HT-29 (cell line): Measurements from ENCODE around the gene FGD5. TPM values are rescaled to one million over a fixed set of nuclear protein-coding genes. Genes with fewer than 3 reads are reported as not detected.
A peak's percentile ranks its signal among the peaks of the same experiment; 100 is the strongest.

Experiments
- DNase-seq: peaks from one replicate; pipeline ENCODE4 v3.0.0-alpha.2; 2015; ENCODE audit warnings: low spot score
- total RNA-seq: library from RNA; depleted of rRNA; stranded (reverse); fragments of >200 nt; shearing (Covaris generic); gene quantifications from 2 replicates; pipeline ENCODE4 v1.2.3, GENCODE V29; 2014

Gene FGD5
- total RNA-seq, 1 experiment from 2014 or later = not detected

DNA sequence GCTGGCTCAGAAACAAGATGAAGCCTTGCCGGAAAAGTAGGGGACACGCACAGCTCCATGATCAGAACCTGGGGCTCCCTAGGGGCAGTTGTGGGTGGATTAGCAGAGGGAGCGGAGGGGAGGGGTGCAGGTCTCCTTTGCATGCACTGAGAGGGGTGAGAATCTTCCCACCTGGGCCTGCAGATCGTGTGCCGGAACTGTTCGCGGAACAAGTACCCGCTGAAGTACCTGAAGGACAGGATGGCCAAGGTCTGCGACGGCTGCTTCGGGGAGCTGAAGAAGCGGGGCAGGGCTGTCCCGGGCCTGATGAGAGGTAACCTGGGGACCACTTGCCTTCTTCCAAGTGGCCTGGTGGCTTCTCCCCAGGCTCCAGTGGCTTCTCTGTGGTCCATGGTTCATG lies 104.1 kb downstream of the FGD5 start:
- no peak for DNase-seq

DNA sequence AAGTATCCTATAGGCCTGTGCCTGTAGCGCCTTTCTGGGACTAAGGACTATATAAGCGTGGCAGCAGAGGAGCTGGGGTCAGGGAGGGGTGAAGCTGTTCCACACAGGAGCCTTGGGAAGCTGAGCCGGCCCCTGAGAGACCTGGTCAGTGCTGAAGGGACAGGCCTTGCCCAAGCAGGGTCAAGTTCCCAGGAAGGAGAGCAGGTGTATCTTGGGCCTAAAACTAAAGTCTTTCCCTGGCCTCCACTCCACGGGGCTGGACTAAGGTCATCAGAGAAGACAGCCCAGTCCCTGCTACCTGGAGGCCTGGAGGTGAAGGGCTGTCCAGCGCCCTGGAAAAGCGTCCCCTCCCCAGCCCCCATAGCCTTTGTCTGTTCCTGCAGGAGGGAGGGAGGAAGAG lies 104.7 kb downstream of the FGD5 start:
- no peak for DNase-seq

- DNase-seq = peak; percentile 64
Observed at GRCh38 chr3:14925729-14926591, 107.2 kb downstream of the FGD5 start.

- no peak for DNase-seq
Observed at GRCh38 chr3:14926592-14926991, 107.8 kb downstream of the FGD5 start.

DNA sequence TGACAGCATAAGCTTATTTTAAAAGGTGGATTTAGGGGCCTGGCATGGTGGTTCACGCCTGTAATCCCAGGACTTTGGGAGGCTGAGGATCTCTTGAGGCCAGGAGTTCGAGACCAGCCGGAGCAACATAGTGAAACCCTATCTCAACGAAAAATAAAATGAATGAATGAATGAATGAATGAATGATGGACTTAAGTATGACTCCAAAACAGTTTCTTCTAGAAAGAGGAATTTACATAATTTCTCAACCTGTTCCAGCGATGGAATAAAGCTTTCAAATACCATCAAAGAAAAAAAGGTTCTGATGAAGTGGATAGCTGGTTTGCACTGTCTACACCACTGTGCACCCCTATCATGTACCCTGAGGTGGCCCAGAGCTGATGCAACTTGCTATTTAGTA lies 108.5 kb downstream of the FGD5 start:
- DNase-seq = no peak

DNA sequence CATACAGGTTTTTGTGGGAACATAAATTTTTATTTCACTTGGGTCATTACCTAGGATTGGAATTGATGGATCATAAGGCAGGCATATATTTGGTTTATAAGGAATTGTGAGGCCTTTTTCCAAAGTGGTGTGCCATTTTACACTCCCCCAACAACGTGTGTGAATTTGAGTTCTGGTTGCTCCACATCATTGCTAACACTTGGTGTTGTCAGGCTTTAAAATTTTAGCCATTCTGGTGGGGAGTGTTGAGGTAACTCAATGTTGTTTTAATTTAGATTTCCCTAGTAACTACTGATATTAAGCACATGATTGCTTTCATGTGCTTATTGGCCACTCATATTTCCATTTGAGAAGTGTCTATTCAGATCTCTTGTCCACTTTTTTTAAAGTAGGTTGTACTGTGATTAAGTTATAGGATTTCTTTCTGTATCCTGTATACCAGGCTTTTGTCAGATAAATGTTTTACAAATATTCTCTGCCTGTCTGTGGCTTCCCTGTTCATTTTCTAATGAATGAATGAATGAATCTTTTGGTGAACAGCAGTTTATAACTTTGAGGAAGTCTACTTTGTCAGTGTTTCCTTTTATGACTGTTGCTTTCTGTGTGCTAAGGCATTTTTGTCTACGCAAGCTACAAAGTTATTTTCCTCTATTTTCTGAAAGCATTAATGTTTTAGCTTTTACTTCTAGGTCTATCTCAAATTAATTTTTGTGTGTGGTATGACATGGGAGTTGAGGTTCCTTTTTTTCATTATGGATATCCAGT lies 110.7 kb downstream of the FGD5 start:
- no peak for DNase-seq

DNA sequence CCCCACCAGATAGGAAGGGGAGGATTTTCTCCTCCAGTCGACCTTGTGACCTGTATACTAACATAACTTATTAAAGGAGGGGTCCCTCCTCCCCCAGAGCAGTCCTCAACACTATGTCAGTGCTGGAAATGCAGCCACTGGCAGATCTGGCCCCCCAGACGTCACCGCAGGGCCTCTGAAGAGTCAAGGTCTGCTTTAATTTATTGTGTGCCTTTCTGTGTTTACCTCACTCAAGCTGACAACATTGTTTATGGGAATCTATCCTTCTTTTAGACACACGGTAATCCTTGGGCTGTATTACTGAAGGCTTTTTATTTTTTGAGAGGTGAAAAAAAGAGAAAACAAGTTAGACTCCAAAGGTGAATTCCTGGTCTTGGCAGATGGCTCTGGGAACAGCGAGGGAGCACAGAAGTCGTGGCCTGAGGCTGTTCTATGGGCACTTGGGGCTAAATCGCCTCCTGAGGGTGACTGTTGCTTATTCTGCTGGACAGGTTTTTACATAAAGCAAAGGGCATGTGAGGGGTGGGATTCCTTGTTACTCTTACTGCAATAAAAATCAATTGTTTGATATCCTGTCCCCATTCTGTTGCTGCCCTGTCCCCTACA lies 115.2 kb downstream of the FGD5 start:
- DNase-seq = no peak

DNA sequence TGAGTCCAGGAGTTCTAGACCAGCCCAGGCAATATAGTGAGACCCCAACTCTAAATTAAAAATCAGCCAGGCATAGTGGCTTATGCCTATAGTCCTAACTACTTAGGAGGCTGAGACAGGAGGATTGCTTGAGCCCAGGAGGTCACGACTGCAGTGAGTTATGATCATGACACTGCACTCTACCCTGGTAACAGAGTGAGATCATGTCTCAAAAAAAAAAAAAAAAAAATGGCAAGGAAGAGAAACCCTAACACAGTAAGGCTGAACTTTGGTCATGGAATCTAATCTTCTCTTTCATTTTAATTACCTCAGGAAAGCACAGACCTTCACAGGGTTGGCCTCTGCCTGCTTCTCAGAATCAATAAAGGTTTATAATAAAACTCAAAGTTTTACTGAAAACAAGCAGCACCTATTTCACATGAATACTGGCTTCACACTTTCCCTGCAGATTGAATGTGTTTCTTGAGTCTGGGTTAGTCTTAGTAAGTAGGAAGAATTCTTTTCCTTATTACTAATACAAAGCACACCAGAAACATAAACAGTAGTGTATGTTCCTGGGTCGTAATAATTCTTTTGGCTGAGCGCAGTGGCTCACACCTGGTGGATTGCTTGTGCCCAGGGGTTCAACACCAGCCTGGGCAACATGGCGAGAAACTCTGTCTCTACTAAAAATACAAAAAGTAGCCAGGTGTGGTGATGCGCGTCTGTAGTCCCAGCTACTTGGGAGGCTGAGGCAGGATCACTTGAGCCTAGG lies 117.0 kb downstream of the FGD5 start:
- peak; percentile 25 for DNase-seq

- no peak for DNase-seq
Observed at GRCh38 chr3:14938954-14939353, 120.2 kb downstream of the FGD5 start.

GRCh38 chr3:14941871-14942270 lies 123.1 kb downstream of the FGD5 start:
- no peak for DNase-seq

DNA sequence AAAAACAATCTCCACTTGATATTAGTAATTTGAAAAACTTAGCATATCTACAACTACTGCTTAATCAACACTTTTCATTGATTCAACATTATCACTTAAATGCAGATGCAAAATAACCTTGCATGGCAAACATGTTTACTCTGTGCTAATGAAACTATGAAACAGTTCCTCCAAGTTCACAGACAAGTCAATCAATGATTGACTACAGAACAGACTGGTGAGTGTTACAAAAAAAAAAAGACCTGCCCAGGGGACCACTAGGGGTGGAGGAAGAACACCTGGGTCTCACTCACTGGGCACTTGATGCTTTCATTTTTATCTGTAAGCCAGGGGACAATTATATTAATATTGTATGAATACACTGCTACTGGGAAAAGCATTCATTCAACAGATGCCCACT lies 124.3 kb downstream of the FGD5 start:
- peak; percentile 26 for DNase-seq

- no peak for DNase-seq
Observed at GRCh38 chr3:14946236-14946635, 127.5 kb downstream of the FGD5 start.

GRCh38 chr3:14946739-14947099 lies 128.0 kb downstream of the FGD5 start:
- no peak for DNase-seq

- DNase-seq = peak; percentile 69
Observed at GRCh38 chr3:14947100-14947885, 128.5 kb downstream of the FGD5 start, which contains the start of gene NR2C2. Gene NR2C2 (plus strand): TSS chr3:14947583. CDS start chr3:15003915, 56,332 bp downstream.

- DNase-seq = peak; percentile 90
Observed at GRCh38 chr3:14947886-14948608, 129.3 kb downstream of the FGD5 start.

DNA sequence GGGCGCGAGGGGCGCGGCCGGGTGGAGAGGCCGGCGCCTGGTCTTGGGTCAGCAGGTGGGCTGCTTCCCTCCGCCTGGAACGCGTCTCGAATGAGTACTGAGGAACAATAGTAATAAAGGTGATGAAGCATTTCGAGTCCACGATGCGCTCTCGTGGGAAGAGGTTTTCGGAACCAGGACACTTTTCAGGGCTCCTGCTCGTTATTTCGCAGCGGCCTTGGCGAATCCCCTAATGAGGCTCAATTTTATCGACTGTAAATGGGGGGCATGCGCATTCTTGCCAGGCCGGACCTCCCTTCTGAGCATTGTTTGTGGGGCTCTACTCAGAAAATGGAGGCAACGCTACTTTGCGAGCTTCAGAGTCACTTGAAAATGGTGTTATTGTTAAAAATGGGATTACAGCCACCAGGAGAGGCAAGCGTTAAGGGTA lies 129.9 kb downstream of the FGD5 start:
- DNase-seq = peak; percentile 3

- DNase-seq = no peak
Observed at GRCh38 chr3:14949126-14949525, 130.4 kb downstream of the FGD5 start.

- no peak for DNase-seq
Observed at GRCh38 chr3:14950274-14950673, 131.5 kb downstream of the FGD5 start.

DNA sequence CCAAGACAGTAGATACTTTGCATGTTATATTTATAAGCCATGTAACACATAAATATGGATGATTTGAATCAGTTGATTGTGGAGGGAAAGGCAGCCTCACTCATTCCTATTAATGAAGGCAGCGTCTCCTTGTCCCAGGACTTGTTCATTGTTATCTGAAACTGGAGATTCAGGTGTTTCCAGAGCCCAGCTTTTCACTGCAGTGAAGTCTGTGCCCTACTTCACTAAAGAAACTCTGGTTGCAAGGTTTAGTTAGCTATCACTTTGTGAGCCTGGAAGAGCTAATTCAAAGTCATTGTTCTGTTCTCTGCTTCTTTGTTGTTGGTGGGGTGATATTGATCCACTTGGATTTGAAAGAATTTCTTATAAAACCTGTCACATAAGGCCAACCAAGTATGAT lies 138.4 kb downstream of the FGD5 start:
- DNase-seq = no peak

- no peak for DNase-seq
Observed at GRCh38 chr3:14957925-14958324, 139.2 kb downstream of the FGD5 start.
